Measurements from ENCODE around the gene TRABD2A.
"Not testable (repeated sequence)": the region's sequence is repeated elsewhere in the genome, so short reads cannot be mapped to it uniquely, and the experiment has no call there.

Gene TRABD2A

GRCh38 chr2:84870306-84870705, 10.6 kb downstream of the TRABD2A start:
- no peak overlapping the region for H3K4me3 ChIP-seq (ENCODE audit: low read depth, low read length)
- no peak for TF ChIP-seq CTCF (conservative IDR thresholded peaks at IDR 0.05; ENCODE audit: low read depth, low read length)
- DNase-seq (ENCODE audit: low read depth), result no peak

GRCh38 chr2:84868327-84868726, 12.6 kb downstream of the TRABD2A start:
- not testable (repeated sequence) for DNase-seq (ENCODE audit: low read depth); H3K4me3 ChIP-seq (ENCODE audit: low read depth, low read length)

- no peak overlapping the region for H3K4me3 ChIP-seq (ENCODE audit: low read depth, low read length)
- no peak for TF ChIP-seq CTCF (conservative IDR thresholded peaks at IDR 0.05; ENCODE audit: low read depth, low read length)
- no peak for DNase-seq (ENCODE audit: low read depth)
Observed at GRCh38 chr2:84866122-84866521, 14.8 kb downstream of the TRABD2A start.

GRCh38 chr2:84865181-84865783, 15.6 kb downstream of the TRABD2A start:
- TF ChIP-seq CTCF (conservative IDR thresholded peaks at IDR 0.05; ENCODE audit: low read depth, low read length), result peak; percentile 36
- DNase-seq (ENCODE audit: low read depth), result peak; percentile 61
- H3K4me3 ChIP-seq (ENCODE audit: low read depth, low read length), result no peak overlapping the region

- H3K4me3 ChIP-seq (ENCODE audit: low read depth, low read length), result no peak overlapping the region
- DNase-seq (ENCODE audit: low read depth), result no peak
- TF ChIP-seq CTCF (conservative IDR thresholded peaks at IDR 0.05; ENCODE audit: low read depth, low read length), result no peak
Observed at GRCh38 chr2:84862006-84862405, 18.9 kb downstream of the TRABD2A start.

- TF ChIP-seq CTCF (conservative IDR thresholded peaks at IDR 0.05; ENCODE audit: low read depth, low read length), result no peak
- DNase-seq (ENCODE audit: low read depth), result no peak
- no peak overlapping the region for H3K4me3 ChIP-seq (ENCODE audit: low read depth, low read length)
Observed at GRCh38 chr2:84861539-84861938, 19.3 kb downstream of the TRABD2A start.

GRCh38 chr2:84858937-84859336, 21.9 kb downstream of the TRABD2A start:
- DNase-seq (ENCODE audit: low read depth), result no peak
- H3K4me3 ChIP-seq (ENCODE audit: low read depth, low read length), result no peak overlapping the region
- no peak for TF ChIP-seq CTCF (conservative IDR thresholded peaks at IDR 0.05; ENCODE audit: low read depth, low read length)

All from choroid plexus epithelial cell (primary cell).